ENCODE data around the gene EXOSC10.
"Not testable (repeated sequence)": the region's sequence is repeated elsewhere in the genome, so short reads cannot be mapped to it uniquely, and the experiment has no call there.

GRCh38 chr1:11063937-11064537 lies 35.6 kb downstream of the EXOSC10 start:
- peak; percentile 30 to 46 (median 41); a peak in 4 of 6 replicates for TF ChIP-seq CTCF (IDR thresholded peaks at IDR 0.05 in 2 of 3, conservative IDR thresholded peaks at IDR 0.05 in 1 of 3; ENCODE audit: insufficient read depth in 2 of 3, low read depth in 1 of 3, low read length in 3 of 3)
- TF ChIP-seq POLR2A (conservative IDR thresholded peaks at IDR 0.05); SP2 (IDR thresholded peaks at IDR 0.05; ENCODE audit: extremely low read depth, low read depth, low read length, poor library complexity, severe bottlenecking); TCF7 (IDR thresholded peaks at IDR 0.05; ENCODE audit: borderline replicate concordance); FOXA1 (IDR thresholded peaks at IDR 0.05; ENCODE audit: borderline replicate concordance); FOSL1 (tag; conservative IDR thresholded peaks at IDR 0.05); TCF7L2 (IDR thresholded peaks at IDR 0.05; ENCODE audit: low read depth, low read length): not testable (repeated sequence)

Measured in K562 (cell line).